Tibial nerve (tissue), 4 donors: ENCODE data around the gene LAIR1. TPM values are rescaled to one million over a fixed set of nuclear protein-coding genes. Genes with fewer than 3 reads are reported as not detected.
"Not testable (repeated sequence)": the region's sequence is repeated elsewhere in the genome, so short reads cannot be mapped to it uniquely, and the experiment has no call there.

Experiments used
- DNase-seq, 2 donors: peaks; one replicate each; pipeline ENCODE4 v3.0.0-alpha.2; 2019; ENCODE audit warnings: low spot score in 2 of 2
- H3K27ac ChIP-seq, 4 donors: fragments of 200-600 bp; sonication (generic) in 3 of 4; one replicate each; pipeline ENCODE4 v1.5.1; 2017 to 2019; ENCODE audit warnings: mild to moderate bottlenecking in 1 of 4
- H3K27me3 ChIP-seq, 2 donors: fragments of 200-600 bp; sonication (generic) in 1 of 2; one replicate each; pipeline versions ENCODE4 v1.5.1 to v1.6.0; 2017 to 2019
- H3K36me3 ChIP-seq, 3 donors: fragments of 200-600 bp; sonication (generic); one replicate each; pipeline ENCODE4 v1.5.1; 2018 to 2019
- H3K4me1 ChIP-seq, 4 donors: fragments of 200-600 bp; sonication (generic) in 3 of 4; one replicate each; pipeline ENCODE4 v1.5.1; 2017 to 2019
- H3K4me3 ChIP-seq, 4 donors: fragments of 200-600 bp; sonication (generic) in 3 of 4; one replicate each; pipeline ENCODE4 v1.5.1; 2017 to 2019; ENCODE audit warnings: mild to moderate bottlenecking in 1 of 4, moderate library complexity in 1 of 4
- H3K9me3 ChIP-seq, 4 donors: fragments of 200-600 bp; sonication (generic) in 3 of 4; one replicate each; pipeline ENCODE4 v1.5.1; 2017 to 2019
- EP300 ChIP-seq, 2 donors: sonication (generic); formaldehyde crosslinking; IDR thresholded peaks; one replicate each; pipeline ENCODE4 v1.6.1; 2017; ENCODE audit warnings: antibody characterized with exemption in 2 of 2, mild to moderate bottlenecking in 1 of 2
- POLR2A ChIP-seq, 2 donors: fragments of 450-650 bp; IDR thresholded peaks; one replicate each; pipeline ENCODE4 v1.6.1; 2017; ENCODE audit warnings: antibody characterized with exemption in 2 of 2, mild to moderate bottlenecking in 2 of 2, moderate library complexity in 2 of 2
- WGBS, 2 donors: methylation state at CpG; one replicate each; pipeline ENCODE4 v1.1.5; 2018; 5-methylcytosine and 5-hydroxymethylcytosine counted together
- total RNA-seq, 4 donors: library from RNA; depleted of rRNA; stranded (reverse); fragments of >200 nt; gene quantifications; one replicate each; pipeline ENCODE4 v1.1.0, GENCODE V29; 2016
- TF ChIP-seq, protein P1 (sequence below), 5 experiments: fragments of 200-600 bp in 3 of 5; fragments of 450-650 bp in 2 of 5; sonication (generic) in 3 of 5; IDR thresholded peaks; one replicate each; pipeline ENCODE4 v1.5.1; 2016 to 2019; ENCODE audit warnings: antibody characterized with exemption in 5 of 5, mild to moderate bottlenecking in 3 of 5, moderate library complexity in 2 of 5

LAIR1 gene
- total RNA-seq, 4 donors from 2014 or later, result 15.5 to 59.1 (median 31.1) TPM

- no peaks in the 10 kb centered on the region for H3K36me3 ChIP-seq
- H3K4me3 ChIP-seq, result no peak overlapping the region
- WGBS, 2 donors, result 38 to 45% methylated on average over 5 of the region's 5 CpGs
- no peaks in the 10 kb centered on the region for H3K4me1 ChIP-seq
- no peaks in the 10 kb centered on the region for H3K9me3 ChIP-seq
- DNase-seq, result no peak
- no peak overlapping the region for H3K27ac ChIP-seq
- H3K27me3 ChIP-seq, result no peaks in the 10 kb centered on the region
- TF ChIP-seq POLR2A (IDR thresholded peaks at IDR 0.05) (no peak), EP300 (IDR thresholded peaks at IDR 0.05) (no peak)
- TF ChIP-seq, protein P1, sequence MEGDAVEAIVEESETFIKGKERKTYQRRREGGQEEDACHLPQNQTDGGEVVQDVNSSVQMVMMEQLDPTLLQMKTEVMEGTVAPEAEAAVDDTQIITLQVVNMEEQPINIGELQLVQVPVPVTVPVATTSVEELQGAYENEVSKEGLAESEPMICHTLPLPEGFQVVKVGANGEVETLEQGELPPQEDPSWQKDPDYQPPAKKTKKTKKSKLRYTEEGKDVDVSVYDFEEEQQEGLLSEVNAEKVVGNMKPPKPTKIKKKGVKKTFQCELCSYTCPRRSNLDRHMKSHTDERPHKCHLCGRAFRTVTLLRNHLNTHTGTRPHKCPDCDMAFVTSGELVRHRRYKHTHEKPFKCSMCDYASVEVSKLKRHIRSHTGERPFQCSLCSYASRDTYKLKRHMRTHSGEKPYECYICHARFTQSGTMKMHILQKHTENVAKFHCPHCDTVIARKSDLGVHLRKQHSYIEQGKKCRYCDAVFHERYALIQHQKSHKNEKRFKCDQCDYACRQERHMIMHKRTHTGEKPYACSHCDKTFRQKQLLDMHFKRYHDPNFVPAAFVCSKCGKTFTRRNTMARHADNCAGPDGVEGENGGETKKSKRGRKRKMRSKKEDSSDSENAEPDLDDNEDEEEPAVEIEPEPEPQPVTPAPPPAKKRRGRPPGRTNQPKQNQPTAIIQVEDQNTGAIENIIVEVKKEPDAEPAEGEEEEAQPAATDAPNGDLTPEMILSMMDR (IDR thresholded peaks at IDR 0.05), result no peak
These were observed 29.6 kb downstream of the LAIR1 start for GRCh38 chr19:54335164-54335563.

- H3K36me3 ChIP-seq, result no peaks in the 10 kb centered on the region
- TF ChIP-seq, protein P1 (IDR thresholded peaks at IDR 0.05), result no peak
- TF ChIP-seq EP300 (IDR thresholded peaks at IDR 0.05) (no peak), POLR2A (IDR thresholded peaks at IDR 0.05) (no peak)
- no peaks in the 10 kb centered on the region for H3K4me1 ChIP-seq
- DNase-seq, result no peak
- no peaks in the 10 kb centered on the region for H3K9me3 ChIP-seq
- H3K27ac ChIP-seq, result no peak overlapping the region
- H3K27me3 ChIP-seq, result no peaks in the 10 kb centered on the region
- 71 to 73% methylated on average over 3 of the region's 3 CpGs for WGBS, 2 donors
- H3K4me3 ChIP-seq, result no peak overlapping the region
These were observed 31.0 kb downstream of the LAIR1 start for GRCh38 chr19:54333586-54334298.

GRCh38 chr19:54332149-54332548 lies 32.6 kb downstream of the LAIR1 start:
- TF ChIP-seq, protein P1 (IDR thresholded peaks at IDR 0.05), result no peak
- TF ChIP-seq POLR2A (IDR thresholded peaks at IDR 0.05) (no peak), EP300 (IDR thresholded peaks at IDR 0.05) (no peak)
- Histone ChIP-seq H3K36me3 (no peaks in the 10 kb centered on the region), H3K27me3 (no peaks in the 10 kb centered on the region), H3K4me1 (no peaks in the 10 kb centered on the region), H3K9me3 (no peaks in the 10 kb centered on the region), H3K27ac (no peak overlapping the region), H3K4me3 (no peak overlapping the region)
- WGBS, 2 donors, result 49% methylated on average over 6 of the region's 7 CpGs; no CpG with 5 or more reads in 1 of the 2 donors
- no peak for DNase-seq

- DNase-seq, result no peak
These were observed 33.1 kb downstream of the LAIR1 start for GRCh38 chr19:54331626-54332025.

DNA sequence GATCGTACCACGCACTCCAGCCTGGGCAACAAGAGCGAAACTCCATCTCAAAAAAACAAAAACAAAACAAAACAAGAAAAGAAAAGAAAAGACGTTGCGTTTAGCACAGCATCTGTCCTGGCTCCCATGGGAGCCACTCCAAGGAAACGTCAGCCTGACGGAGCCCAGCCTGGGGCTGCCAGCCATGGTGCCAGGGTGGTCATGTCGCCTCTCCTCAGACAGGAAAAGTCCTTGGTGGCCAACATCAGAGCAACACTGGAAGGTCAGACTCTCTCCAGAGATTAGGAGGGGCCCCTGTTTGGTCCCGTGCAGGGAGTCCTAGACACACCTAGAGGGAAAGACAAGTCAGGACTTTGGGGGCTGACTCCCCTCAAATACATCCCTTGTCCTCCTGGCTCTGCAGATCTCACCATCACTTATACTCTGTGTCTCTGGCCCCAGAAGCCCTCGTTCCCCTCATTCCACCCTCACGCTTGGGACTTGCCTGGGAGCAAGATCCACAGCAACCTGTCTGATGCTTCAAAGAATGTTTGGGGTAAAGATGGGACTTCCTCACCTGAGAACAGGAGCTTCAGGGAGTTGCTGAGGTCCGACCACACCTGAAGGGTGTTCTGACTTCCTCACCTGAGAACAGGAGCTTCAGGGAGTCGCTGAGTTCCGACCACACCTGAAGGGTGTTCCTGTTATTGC lies 35.1 kb downstream of the LAIR1 start:
- 78 to 81% methylated on average over 14 of the region's 14 CpGs for WGBS, 2 donors
- TF ChIP-seq, protein P1 (IDR thresholded peaks at IDR 0.05), result no peak
- no peak for TF ChIP-seq POLR2A (IDR thresholded peaks at IDR 0.05)
- no peak for TF ChIP-seq EP300 (IDR thresholded peaks at IDR 0.05)
- H3K9me3 ChIP-seq, result no peaks in the 10 kb centered on the region
- no peaks in the 10 kb centered on the region for H3K36me3 ChIP-seq
- H3K27ac ChIP-seq, result no peak overlapping the region
- H3K4me3 ChIP-seq, result no peak overlapping the region
- H3K4me1 ChIP-seq, result no peaks in the 10 kb centered on the region
- DNase-seq, result no peak
- no peaks in the 10 kb centered on the region for H3K27me3 ChIP-seq

More at GRCh38 chr19:54331626-54332025, 33.1 kb downstream of the LAIR1 start:
- no peaks in the 10 kb centered on the region for H3K4me1 ChIP-seq
- no peak overlapping the region for H3K4me3 ChIP-seq
- no peaks in the 10 kb centered on the region for H3K9me3 ChIP-seq
- no peaks in the 10 kb centered on the region for H3K36me3 ChIP-seq
- no peak for TF ChIP-seq POLR2A (IDR thresholded peaks at IDR 0.05)
- H3K27me3 ChIP-seq, result no peaks in the 10 kb centered on the region
- 77 to 78% methylated on average over 6 to 7 of the region's 7 CpGs for WGBS, 2 donors
- no peak overlapping the region for H3K27ac ChIP-seq

DNA sequence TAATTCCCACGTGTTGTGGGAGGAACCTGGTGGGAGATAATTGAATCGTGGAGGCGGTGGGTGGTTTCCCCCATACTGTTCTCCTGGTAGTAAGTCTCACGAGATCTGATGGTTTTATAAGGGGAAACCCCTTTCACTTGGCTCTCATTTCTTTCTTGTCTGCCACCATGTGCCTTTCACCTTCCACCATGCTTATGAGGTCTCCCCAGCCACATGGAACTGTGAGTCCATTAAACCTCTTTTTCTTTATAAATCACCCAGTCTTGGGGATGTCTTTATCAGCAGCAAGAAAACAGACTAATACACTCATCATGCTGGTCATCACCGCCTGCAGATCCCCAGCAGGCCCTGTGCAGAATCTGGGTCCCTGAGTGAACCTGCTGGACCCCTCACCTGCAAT lies 36.0 kb downstream of the LAIR1 start:
- DNase-seq, H3K27ac ChIP-seq, H3K36me3 ChIP-seq, H3K27me3 ChIP-seq, H3K4me1 ChIP-seq, H3K4me3 ChIP-seq, H3K9me3 ChIP-seq: not testable (repeated sequence)
- 70 to 82% methylated on average over 5 of the region's 5 CpGs for WGBS, 2 donors
